Measurements from ENCODE around the gene AEN.

Gene AEN, protein sequence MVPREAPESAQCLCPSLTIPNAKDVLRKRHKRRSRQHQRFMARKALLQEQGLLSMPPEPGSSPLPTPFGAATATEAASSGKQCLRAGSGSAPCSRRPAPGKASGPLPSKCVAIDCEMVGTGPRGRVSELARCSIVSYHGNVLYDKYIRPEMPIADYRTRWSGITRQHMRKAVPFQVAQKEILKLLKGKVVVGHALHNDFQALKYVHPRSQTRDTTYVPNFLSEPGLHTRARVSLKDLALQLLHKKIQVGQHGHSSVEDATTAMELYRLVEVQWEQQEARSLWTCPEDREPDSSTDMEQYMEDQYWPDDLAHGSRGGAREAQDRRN

DNA sequence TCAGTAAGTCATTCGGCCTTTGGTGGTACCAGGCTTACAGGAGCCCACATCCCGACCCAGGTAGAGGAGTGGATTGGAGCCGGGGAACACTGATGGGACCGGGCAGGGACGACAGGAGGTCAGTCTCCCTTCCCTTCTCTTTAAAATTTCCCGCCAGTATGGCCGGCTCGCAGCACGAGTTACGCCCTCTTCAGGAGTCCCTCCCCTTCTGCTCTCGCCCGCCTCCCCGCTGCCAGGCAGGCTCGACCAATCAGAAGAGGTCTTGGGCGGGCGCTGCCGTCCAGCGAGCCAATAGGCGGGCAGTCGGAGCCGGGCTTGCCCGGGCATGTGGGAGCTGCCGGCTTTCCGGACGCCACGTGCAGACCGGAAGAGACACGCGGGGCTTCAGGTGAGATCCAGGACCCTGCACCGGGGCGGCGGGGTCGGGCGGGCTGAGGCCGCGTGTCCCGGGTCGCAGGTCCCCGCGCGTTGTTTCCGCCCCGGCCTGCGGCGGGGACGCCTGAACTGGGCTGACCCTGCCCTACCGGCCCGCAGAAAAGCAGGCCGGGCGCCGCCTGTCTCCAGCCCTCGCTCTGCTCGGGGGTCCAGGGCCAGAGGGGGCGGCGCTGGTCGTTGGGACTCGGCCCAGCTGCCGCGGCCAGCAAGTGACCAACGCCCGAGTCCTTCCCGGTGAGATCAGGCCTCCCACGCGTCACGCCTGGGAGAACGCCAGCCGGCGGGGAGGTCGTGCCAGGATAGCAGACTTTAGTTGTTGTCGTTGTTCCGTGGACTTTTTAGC is at the start of gene AEN:
Gene AEN (plus strand): TSS at position 346 of the 778 bp plus-strand sequence. CDS start 4,870 bp downstream, outside the sequence.
- DNase-seq (ENCODE audit: low read depth in 2 of 2): peak; percentile 86 to 92

DNA sequence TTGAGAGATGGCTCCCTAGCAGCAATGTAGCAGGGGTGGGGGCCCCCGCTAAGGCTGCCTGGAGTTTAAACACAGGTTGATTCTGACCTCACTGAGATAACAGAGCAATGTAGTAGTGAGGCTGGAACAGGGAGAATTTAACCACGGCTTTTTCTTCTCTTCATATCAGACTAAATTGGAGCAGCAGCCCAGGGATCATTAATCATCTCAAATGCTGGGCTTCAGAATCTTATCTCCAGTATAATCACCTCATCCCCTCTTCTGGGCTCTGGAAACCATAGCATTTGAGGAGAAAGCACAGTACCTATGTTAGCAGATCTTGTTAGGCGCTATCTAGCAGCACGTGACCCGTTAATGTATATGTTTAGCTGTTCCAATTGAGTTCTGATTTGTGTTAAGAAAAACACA is 49.3 kb upstream of the AEN start:
- DNase-seq (ENCODE audit: low read depth in 2 of 2): no peak

GRCh38 chr15:88574077-88574476 is 47.1 kb upstream of the AEN start:
- no peak for DNase-seq (ENCODE audit: low read depth in 2 of 2)

- DNase-seq (ENCODE audit: low read depth in 2 of 2): no peak
Measured at GRCh38 chr15:88574655-88575054, 46.5 kb upstream of the AEN start.

DNA sequence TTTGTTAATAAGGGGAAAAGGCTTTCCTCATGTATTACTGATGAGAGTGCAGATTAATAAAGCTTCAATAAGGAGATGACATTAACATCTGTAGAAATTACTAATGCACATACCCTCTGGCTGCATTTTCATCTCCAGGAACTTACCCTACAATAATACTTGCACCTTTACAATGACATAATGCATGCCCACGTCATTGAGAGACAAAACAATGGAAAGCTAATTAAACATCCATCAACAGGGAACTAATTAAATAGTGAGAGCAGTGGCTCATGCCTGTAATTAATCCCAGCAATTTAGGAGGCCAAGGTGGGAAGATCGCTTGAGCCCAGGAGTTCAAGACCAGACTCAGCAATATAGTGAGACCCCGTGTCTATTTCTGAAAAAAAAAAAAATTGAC is 41.8 kb upstream of the AEN start:
- no peak for DNase-seq (ENCODE audit: low read depth in 2 of 2)

GRCh38 chr15:88580532-88580931 is 40.6 kb upstream of the AEN start:
- DNase-seq (ENCODE audit: low read depth in 2 of 2): no peak

DNA sequence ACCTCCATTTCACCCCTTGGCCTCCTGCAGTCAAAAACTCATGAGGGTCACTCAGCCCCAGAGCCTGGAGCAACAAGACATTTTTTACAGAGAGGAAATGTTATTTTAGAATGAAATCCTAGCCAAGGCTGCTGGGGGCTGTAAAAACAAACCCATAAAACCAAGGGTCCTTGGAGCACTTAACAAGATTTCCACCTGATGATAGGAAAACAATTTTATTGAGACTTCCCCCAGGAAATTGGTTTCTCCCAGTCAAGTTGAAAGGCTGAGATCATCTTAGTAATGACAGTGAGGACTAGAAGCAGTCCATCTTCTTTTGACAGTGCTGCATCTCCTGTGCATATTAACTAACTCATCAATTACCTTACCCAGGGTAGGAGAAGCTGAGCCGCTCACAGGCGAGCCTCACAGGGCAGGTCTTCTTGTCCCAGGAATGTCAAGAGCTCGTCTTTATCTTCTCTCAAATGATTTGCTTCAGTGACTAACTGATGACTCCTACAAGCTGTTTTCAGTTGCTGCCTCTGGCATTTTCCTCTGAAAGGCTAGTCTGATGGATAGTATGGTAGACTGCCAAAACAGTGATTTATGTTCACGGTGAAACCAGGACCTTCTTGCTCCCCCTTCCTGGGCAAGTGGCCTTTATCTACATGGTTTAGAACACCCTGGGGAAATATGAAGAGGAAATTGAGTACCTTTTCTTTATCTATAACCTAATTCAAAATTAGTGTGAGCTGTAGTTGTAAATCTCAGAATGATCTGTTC is 34.6 kb upstream of the AEN start:
- DNase-seq (ENCODE audit: low read depth in 2 of 2): no peak

GRCh38 chr15:88590759-88591158 is 30.4 kb upstream of the AEN start:
- no peak for DNase-seq (ENCODE audit: low read depth in 2 of 2)

GRCh38 chr15:88591384-88591783 is 29.8 kb upstream of the AEN start:
- no peak for DNase-seq (ENCODE audit: low read depth in 2 of 2)

DNA sequence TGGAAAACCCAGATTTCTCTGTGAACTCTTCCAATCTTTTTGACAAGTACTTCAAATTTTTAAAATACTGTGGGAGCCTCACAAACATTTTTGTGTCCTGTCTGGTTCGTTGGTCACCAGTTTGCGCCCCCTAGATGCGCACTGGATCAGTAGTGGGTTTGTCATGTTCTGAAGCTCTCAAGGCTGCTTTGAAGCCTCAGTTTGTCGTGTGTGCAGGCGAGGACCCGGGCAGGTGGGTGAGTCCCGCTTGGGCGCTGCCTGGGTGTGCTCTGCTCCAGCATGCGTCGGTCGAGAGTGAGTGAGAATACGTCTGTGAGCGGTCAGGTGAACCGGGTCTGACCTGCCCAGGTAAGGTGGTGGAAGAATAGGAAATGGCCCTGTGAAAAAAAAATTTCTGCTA is 17.3 kb upstream of the AEN start:
- no peak for DNase-seq (ENCODE audit: low read depth in 2 of 2)

GRCh38 chr15:88604381-88605188 is 16.6 kb upstream of the AEN start:
- no peak for DNase-seq (ENCODE audit: low read depth in 2 of 2)

- DNase-seq (ENCODE audit: low read depth in 2 of 2): no peak
Measured at GRCh38 chr15:88605189-88606069, 15.7 kb upstream of the AEN start.

GRCh38 chr15:88606070-88606794 is 14.9 kb upstream of the AEN start:
- DNase-seq (ENCODE audit: low read depth in 2 of 2): no peak

- no peak for DNase-seq (ENCODE audit: low read depth in 2 of 2)
Measured at GRCh38 chr15:88607951-88608350, 13.2 kb upstream of the AEN start.

GRCh38 chr15:88608607-88609181 is 12.4 kb upstream of the AEN start:
- DNase-seq (ENCODE audit: low read depth in 2 of 2): no peak

- DNase-seq (ENCODE audit: low read depth in 2 of 2): no peak
Measured at GRCh38 chr15:88609344-88610090, 11.6 kb upstream of the AEN start.

DNA sequence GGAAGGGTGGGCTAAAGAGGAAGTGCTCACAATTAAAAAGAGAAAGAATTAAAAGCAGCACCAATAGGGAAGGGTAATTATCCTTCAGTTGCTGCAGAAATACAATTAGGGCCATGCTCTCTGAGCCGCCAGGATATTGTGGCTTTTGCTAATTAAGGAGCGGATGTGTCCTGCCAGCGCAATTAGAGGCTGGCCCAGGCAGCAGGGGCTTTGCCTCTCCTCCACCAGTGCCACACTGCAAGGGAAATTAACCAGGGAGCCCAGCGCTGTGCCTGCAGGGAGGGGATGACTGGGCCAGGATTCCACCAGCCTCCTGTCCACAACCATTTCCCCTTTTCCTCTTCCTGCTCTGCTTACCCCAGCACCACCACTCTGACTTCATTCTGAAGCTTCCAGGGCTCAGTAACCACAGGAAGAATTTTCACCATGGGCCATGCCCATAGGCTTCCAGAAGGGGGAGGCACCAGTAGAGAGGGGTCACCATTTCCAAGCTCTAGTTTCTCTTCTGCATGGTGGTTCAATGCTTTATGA is 10.4 kb upstream of the AEN start:
- DNase-seq (ENCODE audit: low read depth in 2 of 2): no peak

DNA sequence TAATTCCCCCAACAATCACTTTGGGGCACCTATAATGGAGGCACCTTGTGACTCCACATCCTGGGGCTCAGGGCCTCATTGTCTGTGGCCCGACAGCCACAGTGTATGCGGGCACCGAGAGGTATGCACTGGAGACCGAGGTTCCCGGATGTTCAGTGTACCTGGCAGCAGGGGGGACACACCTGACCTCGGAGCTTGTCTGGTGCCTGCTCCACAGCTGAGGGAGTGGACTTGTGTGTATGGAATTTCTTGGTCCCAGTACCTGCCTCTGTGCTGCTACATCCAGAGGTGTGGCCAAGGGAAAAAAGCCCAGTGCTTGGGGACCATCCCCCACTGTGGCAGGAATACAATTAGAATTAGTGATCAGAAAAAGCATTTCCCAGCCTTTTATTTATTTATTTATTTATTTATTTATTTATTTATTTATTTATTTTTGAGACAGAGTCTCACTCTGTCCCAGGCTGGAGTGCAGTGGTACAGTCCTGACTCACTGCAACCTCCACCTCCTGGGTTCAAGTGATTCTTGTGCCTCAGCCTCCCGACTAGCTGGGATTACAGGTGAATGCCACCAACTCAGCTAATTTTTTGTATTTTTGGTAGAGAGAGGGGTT is 8.8 kb upstream of the AEN start:
- DNase-seq (ENCODE audit: low read depth in 2 of 2): no peak

All from stimulated activated CD8-positive, alpha-beta memory T cell treated with anti-CD3 and anti-CD28 coated beads, Interleukin-2, amount 100 ng/mL, for 48 hours (primary cell).